Measurements from ENCODE around the gene ANXA10. TPM values are rescaled to one million over a fixed set of nuclear protein-coding genes. Genes with fewer than 3 reads are reported as not detected.

ANXA10 gene
- total RNA-seq, result 100 to 1,000 TPM in 3 of 5 donors, 10 to 100 TPM in 1, not detected in 1; 49.6 to 721 (median 223) TPM
- 100 to 1,000 TPM in 2 of 3 donors, 10 to 100 TPM in 1; 58.2 to 669 (median 368) TPM for polyA plus RNA-seq
- long read RNA-seq, donor 1, transcript ANXA10-201 (12 exons, 1,417 nt), result major isoform, 54 of 274 reads
- long read RNA-seq, donor 1, partial matches to known transcripts, result 218 of 274 reads
- long read RNA-seq, donor 1, other reads (novel, unspliced or antisense), result 0 of 274 reads
- long read RNA-seq, donor 2, transcript ANXA10-201 (12 exons, 1,417 nt), result major isoform, 79 of 107 reads
- long read RNA-seq, donor 2, partial matches to known transcripts, result 23 of 107 reads
- long read RNA-seq, donor 2, other reads (novel, unspliced or antisense), result 5 of 107 reads
- long read RNA-seq, donor 3, transcript ANXA10-201 (12 exons, 1,417 nt), result major isoform, 83 of 214 reads
- long read RNA-seq, donor 3, partial matches to known transcripts, result 130 of 214 reads
- long read RNA-seq, donor 3, other reads (novel, unspliced or antisense), result 0 of 214 reads
- long read RNA-seq, donor 4, transcript ANXA10-201 (12 exons, 1,417 nt), result major isoform, 16 of 50 reads
- long read RNA-seq, donor 4, partial matches to known transcripts, result 34 of 50 reads
- long read RNA-seq, donor 4, other reads (novel, unspliced or antisense), result 0 of 50 reads
- long read RNA-seq, donor 5, transcript ANXA10-201 (12 exons, 1,417 nt), result major isoform, 68 of 215 reads
- long read RNA-seq, donor 5, partial matches to known transcripts, result 146 of 215 reads
- long read RNA-seq, donor 5, other reads (novel, unspliced or antisense), result 0 of 215 reads
- long read RNA-seq, donor 6, transcript ANXA10-201 (12 exons, 1,417 nt), result major isoform, 372 of 670 reads
- long read RNA-seq, donor 6, transcript ANXA10-203 (7 exons, 894 nt), result minor isoform, 7 of 670 reads
- long read RNA-seq, donor 6, partial matches to known transcripts, result 258 of 670 reads
- long read RNA-seq, donor 6, other reads (novel, unspliced or antisense), result 33 of 670 reads
- long read RNA-seq, donor 7, transcript ANXA10-201 (12 exons, 1,417 nt), result major isoform, 172 of 723 reads
- long read RNA-seq, donor 7, transcript ANXA10-203 (7 exons, 894 nt), result minor isoform, 5 of 723 reads
- long read RNA-seq, donor 7, partial matches to known transcripts, result 538 of 723 reads
- long read RNA-seq, donor 7, other reads (novel, unspliced or antisense), result 8 of 723 reads
- long read RNA-seq, donor 8, transcript ANXA10-201 (12 exons, 1,417 nt), result major isoform, 127 of 658 reads
- long read RNA-seq, donor 8, partial matches to known transcripts, result 525 of 658 reads
- long read RNA-seq, donor 8, other reads (novel, unspliced or antisense), result 5 of 658 reads
- long read RNA-seq, donor 9, transcript ANXA10-201 (12 exons, 1,417 nt), result major isoform, 109 of 675 reads
- long read RNA-seq, donor 9, partial matches to known transcripts, result 563 of 675 reads
- long read RNA-seq, donor 9, other reads (novel, unspliced or antisense), result 0 of 675 reads
- long read RNA-seq, donor 10, transcript ANXA10-201 (12 exons, 1,417 nt), result major isoform, 44 of 180 reads
- long read RNA-seq, donor 10, partial matches to known transcripts, result 136 of 180 reads
- long read RNA-seq, donor 10, other reads (novel, unspliced or antisense), result 0 of 180 reads

- TF ChIP-seq, protein P1, sequence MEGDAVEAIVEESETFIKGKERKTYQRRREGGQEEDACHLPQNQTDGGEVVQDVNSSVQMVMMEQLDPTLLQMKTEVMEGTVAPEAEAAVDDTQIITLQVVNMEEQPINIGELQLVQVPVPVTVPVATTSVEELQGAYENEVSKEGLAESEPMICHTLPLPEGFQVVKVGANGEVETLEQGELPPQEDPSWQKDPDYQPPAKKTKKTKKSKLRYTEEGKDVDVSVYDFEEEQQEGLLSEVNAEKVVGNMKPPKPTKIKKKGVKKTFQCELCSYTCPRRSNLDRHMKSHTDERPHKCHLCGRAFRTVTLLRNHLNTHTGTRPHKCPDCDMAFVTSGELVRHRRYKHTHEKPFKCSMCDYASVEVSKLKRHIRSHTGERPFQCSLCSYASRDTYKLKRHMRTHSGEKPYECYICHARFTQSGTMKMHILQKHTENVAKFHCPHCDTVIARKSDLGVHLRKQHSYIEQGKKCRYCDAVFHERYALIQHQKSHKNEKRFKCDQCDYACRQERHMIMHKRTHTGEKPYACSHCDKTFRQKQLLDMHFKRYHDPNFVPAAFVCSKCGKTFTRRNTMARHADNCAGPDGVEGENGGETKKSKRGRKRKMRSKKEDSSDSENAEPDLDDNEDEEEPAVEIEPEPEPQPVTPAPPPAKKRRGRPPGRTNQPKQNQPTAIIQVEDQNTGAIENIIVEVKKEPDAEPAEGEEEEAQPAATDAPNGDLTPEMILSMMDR (IDR thresholded peaks at IDR 0.05), result no peak
- TF ChIP-seq POLR2A (IDR thresholded peaks at IDR 0.05) (peak in 1 of 4 donors; percentile 31), POLR2AphosphoS5 (IDR thresholded peaks at IDR 0.05) (peak in 2 of 3 donors; percentile 76 to 78), EP300 (IDR thresholded peaks at IDR 0.05) (no peak)
- Histone ChIP-seq H3K4me1 (no peaks in the 10 kb centered on the region), H3K9me3 (peaks cover 6 to 24% (median 10%) of the 10 kb centered on the region in 4 donors), H3K4me3 (peak within 1 kb of the TSS; percentile 10 to 39 (median 34)), H3K27ac (peak within 1 kb of the TSS; percentile 69 to 87 (median 75)), H3K27me3 (no peaks in the 10 kb centered on the region), H3K36me3 (no peaks in the 10 kb centered on the region)
- 26 to 57% (median 54%) methylated on average over 1 of the region's 1 CpG for WGBS, 5 donors
- peak in 1 of 2 donors; percentile 79 for DNase-seq
- intact Hi-C loops (cut with DNase I; ENCODE audit: low total_unique reads), result no loop called here
These were observed at the start of gene ANXA10 for GRCh38 chr4:168092176-168092712. Gene ANXA10 (plus strand): TSS chr4:168092537. CDS start chr4:168092701, 164 bp downstream.

- intact Hi-C loops (cut with DNase I; ENCODE audit: low total_unique reads), result no loop called here
- H3K4me3 ChIP-seq, result no peak overlapping the region
- TF ChIP-seq POLR2A (IDR thresholded peaks at IDR 0.05), result no peak
- no peak for TF ChIP-seq POLR2AphosphoS5 (IDR thresholded peaks at IDR 0.05)
- TF ChIP-seq, protein P1 (IDR thresholded peaks at IDR 0.05), result no peak
- no peak for TF ChIP-seq EP300 (IDR thresholded peaks at IDR 0.05)
These were observed 47.0 kb upstream of the ANXA10 start for GRCh38 chr4:168045354-168045753.

GRCh38 chr4:168050002-168050401, 42.3 kb upstream of the ANXA10 start:
- Histone ChIP-seq H3K4me3 (no peak overlapping the region), H3K36me3 (no peaks in the 10 kb centered on the region), H3K27ac (no peak overlapping the region), H3K27me3 (no peaks in the 10 kb centered on the region), H3K4me1 (no peaks in the 10 kb centered on the region), H3K9me3 (peaks cover 0 to 35% (median 15%) of the 10 kb centered on the region in 4 donors)
- intact Hi-C loops (cut with DNase I; ENCODE audit: low total_unique reads), result no loop called here
- 81 to 88% (median 82%) methylated on average over 2 of the region's 2 CpGs for whole genome bisulfite sequencing, 5 donors
- TF ChIP-seq EP300 (IDR thresholded peaks at IDR 0.05) (no peak), POLR2AphosphoS5 (IDR thresholded peaks at IDR 0.05) (no peak), POLR2A (IDR thresholded peaks at IDR 0.05) (no peak)
- TF ChIP-seq, protein P1 (IDR thresholded peaks at IDR 0.05), result no peak
- no peak for DNase-seq

More at GRCh38 chr4:168045354-168045753, 47.0 kb upstream of the ANXA10 start:
- no peaks in the 10 kb centered on the region for H3K27me3 ChIP-seq
- no peak overlapping the region for H3K27ac ChIP-seq
- no peak for DNase-seq
- no peaks in the 10 kb centered on the region for H3K36me3 ChIP-seq
- H3K4me1 ChIP-seq, result no peaks in the 10 kb centered on the region
- peaks cover 0 to 34% (median 15%) of the 10 kb centered on the region in 4 donors for H3K9me3 ChIP-seq
